Fibroblast of lung (primary cell): ENCODE measurements around the gene ARID3A. TPM values are rescaled to one million over a fixed set of nuclear protein-coding genes. Genes with fewer than 3 reads are reported as not detected.

Source experiments
- DNase-seq, 2 donors: peaks; one replicate each; pipeline versions ENCODE4 v3.0.0 to v3.0.0-alpha.2; 2010; ENCODE audit warnings: low read depth in 2 of 2
- H2AFZ ChIP-seq: 2 replicates; pipeline ENCODE4 v1.5.1; 2012; ENCODE audit warnings: low read length, control low read depth, inconsistent platforms
- H3K27ac ChIP-seq: 2 replicates; pipeline ENCODE4 v1.5.1; 2011; ENCODE audit warnings: low read length, control low read depth; ENCODE audit not compliant: insufficient read depth
- H3K27me3 ChIP-seq: 2 replicates; pipeline ENCODE4 v1.5.1; 2011; ENCODE audit warnings: mild to moderate bottlenecking, low read length; ENCODE audit not compliant: control insufficient read depth, insufficient read depth
- H3K36me3 ChIP-seq: 2 replicates; pipeline ENCODE4 v1.5.1; 2011; ENCODE audit warnings: low read length; ENCODE audit not compliant: control insufficient read depth, insufficient read depth
- H3K4me1 ChIP-seq: 2 replicates; pipeline ENCODE4 v1.5.1; 2011; ENCODE audit warnings: low read length; ENCODE audit not compliant: control insufficient read depth, insufficient read depth; ENCODE audit errors: extremely low read depth
- H3K4me2 ChIP-seq: 2 replicates; pipeline ENCODE4 v1.5.1; 2011; ENCODE audit warnings: low read length, control low read depth; ENCODE audit not compliant: insufficient read depth; ENCODE audit errors: extremely low read depth
- H3K4me3 ChIP-seq, 4 experiments: fragments of 200-600 bp in 1 of 4; sonication (generic) in 1 of 4; replicated peaks in 1 of 4; 2 replicates each; pipeline ENCODE4 v1.5.1; 2011 to 2016; ENCODE audit warnings: low read length in 4 of 4, low read depth in 3 of 4, mild to moderate bottlenecking in 3 of 4, control low read depth in 2 of 4, inconsistent platforms in 1 of 4, mixed read lengths in 1 of 4; ENCODE audit not compliant: insufficient read depth in 1 of 4; ENCODE audit errors: control extremely low read depth in 1 of 4
- H3K79me2 ChIP-seq: 2 replicates; pipeline ENCODE4 v1.5.1; 2012; ENCODE audit warnings: mild to moderate bottlenecking, low read length, inconsistent platforms; ENCODE audit not compliant: control insufficient read depth, insufficient read depth
- H3K9ac ChIP-seq: 2 replicates; pipeline ENCODE4 v1.5.1; 2011; ENCODE audit warnings: mild to moderate bottlenecking, low read length, control low read depth; ENCODE audit not compliant: insufficient read depth
- H3K9me3 ChIP-seq: 2 replicates; pipeline ENCODE4 v1.5.1; 2012; ENCODE audit warnings: low read depth, low read length; ENCODE audit not compliant: control insufficient read depth, insufficient read depth
- H4K20me1 ChIP-seq: 2 replicates; pipeline ENCODE4 v1.5.1; 2011; ENCODE audit warnings: low read length; ENCODE audit not compliant: control insufficient read depth, insufficient read depth; ENCODE audit errors: extremely low read depth
- EZH2 ChIP-seq: IDR thresholded peaks from 2 replicates; pipeline ENCODE4 v1.5.1; 2012; ENCODE audit warnings: low read length, control low read depth, mild to moderate bottlenecking; ENCODE audit errors: missing control alignments
- polyA plus RNA-seq, 2 donors: library from polyadenylated mRNA; depleted of rRNA in 1 of 2; stranded (reverse) in 1 of 2; unstranded in 1 of 2; fragments of >200 nt; gene quantifications; 2 replicates each; pipeline ENCODE4 v1.2.1, GENCODE V29; 2011 to 2012; ENCODE audit warnings: missing spikeins in 1 of 2
- total RNA-seq: library from RNA; depleted of rRNA; stranded (reverse); fragments of >200 nt; gene quantifications from 2 replicates; pipeline ENCODE4 v1.2.1, GENCODE V29; 2014
- TF ChIP-seq, protein P1 (sequence below), 2 donors: IDR thresholded peaks in 1 of 2; conservative IDR thresholded peaks in 1 of 2; 1 replicate in 1 of 2; 2 replicates in 1 of 2; pipeline ENCODE4 v1.5.1; 2011 to 2012; ENCODE audit warnings: low read length in 2 of 2, control low read depth in 1 of 2, inconsistent platforms in 1 of 2, low read depth in 1 of 2, mild to moderate bottlenecking in 1 of 2

The ARID3A gene
- total and polyA plus RNA-seq, 2 donors (not counting 1 experiment from before 2014, with no cell fraction given) = 6.4 to 14.9 TPM

DNA sequence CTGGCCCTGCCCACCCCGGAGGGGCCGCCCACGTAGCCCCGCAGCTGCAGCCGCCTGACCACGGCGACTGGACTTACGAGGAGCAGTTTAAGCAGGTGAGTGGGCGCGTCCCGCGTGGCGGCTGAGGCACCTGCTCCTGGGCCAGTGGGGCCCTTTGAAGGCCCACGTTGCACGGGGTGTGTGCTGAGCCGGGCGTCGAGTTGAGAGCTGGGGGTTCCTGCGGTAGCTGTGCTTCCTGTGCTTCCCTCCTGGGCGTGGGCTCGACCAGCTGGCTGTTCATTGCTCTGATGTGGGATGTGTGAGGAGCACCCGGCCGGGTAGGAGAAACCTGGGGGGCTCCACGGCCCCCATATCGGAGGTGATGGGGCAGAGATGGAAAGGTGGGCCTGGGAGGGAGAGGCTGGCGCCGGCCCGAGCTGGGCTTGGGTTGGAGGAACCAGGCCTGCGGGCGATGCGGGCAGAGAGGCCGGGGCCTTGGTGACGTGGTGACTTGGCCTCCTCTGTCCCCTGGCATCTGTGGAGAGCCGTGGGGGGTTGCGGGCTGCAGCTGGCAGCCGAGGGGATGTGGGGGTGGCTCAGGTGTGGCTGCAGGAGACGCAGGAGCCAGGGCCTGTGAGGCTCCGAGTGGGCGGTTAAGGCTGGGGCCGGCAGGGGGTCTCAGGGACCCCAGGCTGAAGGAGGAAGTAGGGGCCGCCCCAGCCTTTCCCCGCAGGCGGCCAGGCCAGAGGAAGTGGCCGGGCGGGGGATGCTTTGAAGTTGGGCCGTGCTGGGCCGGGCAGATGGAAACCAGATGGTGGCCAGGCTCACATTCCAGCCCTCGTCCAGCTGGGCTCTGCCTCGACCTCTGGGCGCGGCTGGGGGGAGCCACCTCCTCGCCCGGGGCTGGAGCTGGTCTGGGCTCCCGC is 7.1 kb downstream of the ARID3A start:
- peak overlapping the region; percentile 90 for H3K27ac ChIP-seq
- H3K4me2 ChIP-seq = peak overlapping the region; percentile 54
- no peaks in the 10 kb centered on the region for H3K27me3 ChIP-seq
- H2AFZ ChIP-seq = no peak overlapping the region
- peaks cover 16% of the 10 kb centered on the region for H3K36me3 ChIP-seq
- peak overlapping the region; percentile 48 for H3K9ac ChIP-seq
- TF ChIP-seq, protein P1, sequence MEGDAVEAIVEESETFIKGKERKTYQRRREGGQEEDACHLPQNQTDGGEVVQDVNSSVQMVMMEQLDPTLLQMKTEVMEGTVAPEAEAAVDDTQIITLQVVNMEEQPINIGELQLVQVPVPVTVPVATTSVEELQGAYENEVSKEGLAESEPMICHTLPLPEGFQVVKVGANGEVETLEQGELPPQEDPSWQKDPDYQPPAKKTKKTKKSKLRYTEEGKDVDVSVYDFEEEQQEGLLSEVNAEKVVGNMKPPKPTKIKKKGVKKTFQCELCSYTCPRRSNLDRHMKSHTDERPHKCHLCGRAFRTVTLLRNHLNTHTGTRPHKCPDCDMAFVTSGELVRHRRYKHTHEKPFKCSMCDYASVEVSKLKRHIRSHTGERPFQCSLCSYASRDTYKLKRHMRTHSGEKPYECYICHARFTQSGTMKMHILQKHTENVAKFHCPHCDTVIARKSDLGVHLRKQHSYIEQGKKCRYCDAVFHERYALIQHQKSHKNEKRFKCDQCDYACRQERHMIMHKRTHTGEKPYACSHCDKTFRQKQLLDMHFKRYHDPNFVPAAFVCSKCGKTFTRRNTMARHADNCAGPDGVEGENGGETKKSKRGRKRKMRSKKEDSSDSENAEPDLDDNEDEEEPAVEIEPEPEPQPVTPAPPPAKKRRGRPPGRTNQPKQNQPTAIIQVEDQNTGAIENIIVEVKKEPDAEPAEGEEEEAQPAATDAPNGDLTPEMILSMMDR (conservative IDR thresholded peaks at IDR 0.05 in 1 of 2, IDR thresholded peaks at IDR 0.05 in 1 of 2; ENCODE audit: low read depth in 1 of 2, low read length in 2 of 2) = no peak
- TF ChIP-seq EZH2 = no peak
- H3K79me2 ChIP-seq = peaks cover 51% of the 10 kb centered on the region
- H3K9me3 ChIP-seq = no peaks in the 10 kb centered on the region
- H3K4me3 ChIP-seq = peak overlapping the region in 2 of 4 experiments; percentile 14 to 44
- H4K20me1 ChIP-seq = no peaks in the 10 kb centered on the region
- peak; percentile 93 to 94 for DNase-seq
- H3K4me1 ChIP-seq = peaks cover 27% of the 10 kb centered on the region

DNA sequence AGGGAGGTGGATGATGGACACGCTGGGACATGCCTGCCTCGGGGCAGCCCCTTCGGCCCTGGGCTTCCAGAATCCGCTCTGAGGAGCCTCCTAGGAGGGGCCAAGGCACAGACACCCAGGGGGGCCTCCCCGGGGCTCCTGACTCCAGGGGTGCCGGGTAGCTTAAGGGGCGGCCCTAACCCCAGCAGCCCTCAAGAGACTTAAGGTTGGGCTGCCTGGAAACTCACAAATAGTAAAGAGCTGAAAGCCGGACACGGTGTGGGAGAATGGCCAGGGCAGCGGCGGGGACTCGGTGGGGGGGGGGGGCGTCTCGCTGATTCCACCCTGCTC is 7.7 kb downstream of the ARID3A start:
- Histone ChIP-seq H2AFZ (no peak overlapping the region), H3K27ac (peak overlapping the region; percentile 90), H3K79me2 (peaks cover 51% of the 10 kb centered on the region), H3K4me2 (peak overlapping the region; percentile 7), H3K4me3 (peak overlapping the region in 1 of 4 experiments; percentile 40), H3K9me3 (no peaks in the 10 kb centered on the region), H3K36me3 (peaks cover 14% of the 10 kb centered on the region), H3K9ac (peak overlapping the region; percentile 5), H3K4me1 (peaks cover 26% of the 10 kb centered on the region), H3K27me3 (no peaks in the 10 kb centered on the region), H4K20me1 (no peaks in the 10 kb centered on the region)
- TF ChIP-seq, protein P1 (conservative IDR thresholded peaks at IDR 0.05 in 1 of 2, IDR thresholded peaks at IDR 0.05 in 1 of 2; ENCODE audit: low read depth in 1 of 2, low read length in 2 of 2) = no peak
- TF ChIP-seq EZH2 = no peak
- DNase-seq = no peak

DNA sequence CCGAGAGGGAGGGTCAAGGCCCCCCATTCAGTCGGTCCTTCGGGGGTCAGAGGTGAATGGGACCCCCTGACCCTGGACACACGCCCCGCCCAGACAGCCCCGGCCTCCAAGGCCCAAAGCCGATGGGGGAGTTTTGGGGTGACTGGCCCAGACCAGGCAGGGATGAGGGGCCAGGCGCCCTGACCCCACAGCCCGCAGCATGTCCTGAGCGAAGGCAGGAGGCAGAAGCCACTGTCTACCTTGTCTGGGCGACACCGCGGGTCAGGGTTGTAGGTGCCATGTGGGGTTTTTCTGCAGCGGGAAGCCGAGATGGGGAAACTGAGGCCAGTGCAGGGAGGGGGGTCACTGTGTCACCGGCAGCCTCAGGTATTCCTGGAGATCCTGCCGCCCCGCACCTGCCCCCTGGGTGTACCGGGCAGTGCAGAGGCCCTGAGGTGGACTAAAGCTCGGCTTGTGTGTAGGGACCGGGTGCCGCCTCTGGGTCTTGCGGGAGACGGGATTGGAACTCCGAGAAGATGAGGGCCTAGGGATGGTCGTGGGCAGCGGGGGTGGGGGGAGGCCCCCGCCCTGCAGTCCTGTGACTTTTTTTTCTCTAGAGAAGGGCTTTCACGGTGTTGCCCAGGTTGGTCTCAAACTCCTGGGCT is 8.5 kb downstream of the ARID3A start:
- DNase-seq = no peak
- peak overlapping the region; percentile 25 for H3K4me2 ChIP-seq
- H3K9me3 ChIP-seq = no peaks in the 10 kb centered on the region
- no peak overlapping the region for H2AFZ ChIP-seq
- H3K27ac ChIP-seq = peak overlapping the region; percentile 90
- peaks cover 26% of the 10 kb centered on the region for H3K4me1 ChIP-seq
- no peaks in the 10 kb centered on the region for H4K20me1 ChIP-seq
- H3K4me3 ChIP-seq = no peak overlapping the region
- H3K9ac ChIP-seq = no peak overlapping the region
- peaks cover 49% of the 10 kb centered on the region for H3K79me2 ChIP-seq
- H3K36me3 ChIP-seq = peaks cover 14% of the 10 kb centered on the region
- H3K27me3 ChIP-seq = no peaks in the 10 kb centered on the region
- TF ChIP-seq, protein P1 (conservative IDR thresholded peaks at IDR 0.05 in 1 of 2, IDR thresholded peaks at IDR 0.05 in 1 of 2; ENCODE audit: low read depth in 1 of 2, low read length in 2 of 2) = no peak
- no peak for TF ChIP-seq EZH2
